Esophagus squamous epithelium (tissue), 5 donors: Measurements from ENCODE around the gene TMOD1. TPM values are rescaled to one million over a fixed set of nuclear protein-coding genes. Genes with fewer than 3 reads are reported as not detected.

Source experiments
- DNase-seq: peaks from one replicate; lab custom pipeline; 2025; lab: John Stamatoyannopoulos, UW
- H3K27ac ChIP-seq, 4 donors: fragments of 200-600 bp; sonication (generic); one replicate each; pipeline ENCODE4 v1.5.1; 2016 to 2019; ENCODE audit warnings: mild to moderate bottlenecking in 1 of 4
- H3K27me3 ChIP-seq, 4 donors: fragments of 200-600 bp; sonication (generic); 1 replicate in 3 of 4; 2 replicates in 1 of 4; pipeline versions ENCODE4 v1.5.1 to v1.6.0; 2017 to 2021; ENCODE audit warnings: antibody characterized with exemption in 1 of 4
- H3K36me3 ChIP-seq, 3 donors: fragments of 200-600 bp; sonication (generic); one replicate each; pipeline ENCODE4 v1.5.1; 2016 to 2019
- H3K4me1 ChIP-seq, 3 donors: fragments of 200-600 bp; sonication (generic); one replicate each; pipeline ENCODE4 v1.5.1; 2017 to 2019
- H3K4me3 ChIP-seq, 4 donors: fragments of 200-600 bp; sonication (generic); 1 replicate in 3 of 4; 2 replicates in 1 of 4; pipeline ENCODE4 v1.5.1; 2016 to 2019; ENCODE audit warnings: mild to moderate bottlenecking in 2 of 4, moderate library complexity in 1 of 4
- H3K9me3 ChIP-seq, 3 donors: fragments of 200-600 bp; sonication (generic); one replicate each; pipeline ENCODE4 v1.5.1; 2016 to 2019
- CTCF ChIP-seq, 6 experiments: fragments of 450-650 bp in 4 of 6; fragments of 200-600 bp in 2 of 6; sonication (generic) in 2 of 6; IDR thresholded peaks; one replicate each; pipeline ENCODE4 v1.5.1; 2016 to 2019; ENCODE audit warnings: antibody characterized with exemption in 6 of 6, mild to moderate bottlenecking in 4 of 6, moderate library complexity in 4 of 6
- POLR2A ChIP-seq, 4 donors: fragments of 450-650 bp; IDR thresholded peaks; one replicate each; pipeline ENCODE4 v1.6.1; 2017; ENCODE audit warnings: antibody characterized with exemption in 4 of 4, mild to moderate bottlenecking in 4 of 4, moderate library complexity in 3 of 4
- WGBS, 2 donors: methylation state at CpG; one replicate each; pipeline ENCODE4 v1.1.5; 2018; 5-methylcytosine and 5-hydroxymethylcytosine counted together
- intact Hi-C: fragments of 100-400 bp; cut with DNase I; formaldehyde crosslinking; loops from one replicate; pipeline ENCODE4 v1.15.0; 2022
- total RNA-seq, 4 donors: library from RNA; depleted of rRNA; stranded (reverse); fragments of >200 nt; gene quantifications; one replicate each; pipeline ENCODE4 v1.1.0, GENCODE V29; 2016
- donor health status: DM: yes; HTN: yes; CAD: no.

TMOD1 gene
- total RNA-seq, 4 donors from 2014 or later = 0.15 to 13.4 (median 2.4) TPM

- H3K27ac ChIP-seq = peak overlapping the region in 3 of 4 donors; percentile 74 to 80 (median 78)
- peaks cover 0 to 33% (median 9%) of the 10 kb centered on the region in 3 donors for H3K4me1 ChIP-seq
- WGBS, 2 donors = 79 to 84% methylated on average over 9 to 10 of the region's 10 CpGs
- peaks cover 0 to 34% (median 0%) of the 10 kb centered on the region in 4 donors for H3K27me3 ChIP-seq
- no peaks in the 10 kb centered on the region for H3K9me3 ChIP-seq
- no peak for DNase-seq
- intact Hi-C loops = no loop called here
- no peak for TF ChIP-seq CTCF (IDR thresholded peaks at IDR 0.05)
- no peak for TF ChIP-seq POLR2A (IDR thresholded peaks at IDR 0.05)
- no peak overlapping the region for H3K4me3 ChIP-seq
- peaks cover 0 to 7% (median 0%) of the 10 kb centered on the region in 3 donors for H3K36me3 ChIP-seq
Measured at GRCh38 chr9:97521576-97522333, 20.3 kb downstream of the TMOD1 start.

GRCh38 chr9:97524424-97524823 lies 23.0 kb downstream of the TMOD1 start:
- Histone ChIP-seq H3K4me3 (no peak overlapping the region), H3K27ac (no peak overlapping the region), H3K27me3 (peaks cover 0 to 16% (median 0%) of the 10 kb centered on the region in 4 donors), H3K36me3 (peaks cover 0 to 7% (median 0%) of the 10 kb centered on the region in 3 donors), H3K9me3 (no peaks in the 10 kb centered on the region), H3K4me1 (peaks cover 0 to 23% (median 9%) of the 10 kb centered on the region in 3 donors)
- DNase-seq = no peak
- intact Hi-C loops = no loop called here
- 55 to 66% methylated on average over 4 of the region's 4 CpGs for WGBS, 2 donors
- TF ChIP-seq CTCF (IDR thresholded peaks at IDR 0.05) = no peak
- TF ChIP-seq POLR2A (IDR thresholded peaks at IDR 0.05) = no peak

GRCh38 chr9:97525451-97525850 lies 24.0 kb downstream of the TMOD1 start:
- WGBS, 2 donors = 38 to 59% methylated on average over 2 of the region's 2 CpGs
- Histone ChIP-seq H3K4me3 (no peak overlapping the region), H3K27me3 (peaks cover 0 to 8% (median 0%) of the 10 kb centered on the region in 4 donors), H3K9me3 (no peaks in the 10 kb centered on the region), H3K4me1 (peaks cover 0 to 22% (median 9%) of the 10 kb centered on the region in 3 donors), H3K36me3 (peaks cover 0 to 7% (median 0%) of the 10 kb centered on the region in 3 donors), H3K27ac (no peak overlapping the region)
- TF ChIP-seq CTCF (IDR thresholded peaks at IDR 0.05) (no peak), POLR2A (IDR thresholded peaks at IDR 0.05) (no peak)
- no peak for DNase-seq
- intact Hi-C loops = no loop called here

- Histone ChIP-seq H3K27ac (peak overlapping the region in 2 of 4 donors; percentile 1 to 74), H3K36me3 (peaks cover 0 to 7% (median 0%) of the 10 kb centered on the region in 3 donors), H3K4me1 (peaks cover 0 to 31% (median 17%) of the 10 kb centered on the region in 3 donors), H3K9me3 (no peaks in the 10 kb centered on the region), H3K27me3 (peaks cover 0 to 5% (median 0%) of the 10 kb centered on the region in 4 donors), H3K4me3 (no peak overlapping the region)
- no peak for TF ChIP-seq POLR2A (IDR thresholded peaks at IDR 0.05)
- no peak for TF ChIP-seq CTCF (IDR thresholded peaks at IDR 0.05)
- 83 to 88% methylated on average over 7 of the region's 7 CpGs for WGBS, 2 donors
- intact Hi-C loops = no loop called here
- no peak for DNase-seq
Measured at GRCh38 chr9:97526895-97527575, 25.6 kb downstream of the TMOD1 start.
